Measurements from ENCODE around the gene CCDC159.
"Not testable (repeated sequence)": the region's sequence is repeated elsewhere in the genome, so short reads cannot be mapped to it uniquely, and the experiment has no call there.

The CCDC159 gene, protein sequence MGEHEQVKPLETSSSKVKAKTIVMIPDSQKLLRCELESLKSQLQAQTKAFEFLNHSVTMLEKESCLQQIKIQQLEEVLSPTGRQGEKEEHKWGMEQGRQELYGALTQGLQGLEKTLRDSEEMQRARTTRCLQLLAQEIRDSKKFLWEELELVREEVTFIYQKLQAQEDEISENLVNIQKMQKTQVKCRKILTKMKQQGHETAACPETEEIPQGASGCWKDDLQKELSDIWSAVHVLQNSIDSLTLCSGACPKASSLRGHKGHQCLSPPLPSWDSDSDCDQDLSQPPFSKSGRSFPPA

GRCh38 chr19:11346104-11346940 is at the start of gene CCDC159, which contains the start of gene TMEM205:
Gene CCDC159 (plus strand): TSS chr19:11346519. CDS start chr19:11346607, 88 bp downstream.
Gene TMEM205 (minus strand): TSS chr19:11346268. CDS start chr19:11345619, 649 bp downstream.
- peaks cover 30% of the 10 kb centered on the region for H3K4me1 ChIP-seq (ENCODE audit: control insufficient read depth, insufficient read depth, low read length)
- peak within 1 kb of the TSS; percentile 87 for H3K27ac ChIP-seq (ENCODE audit: low read length)
- H3K27me3 ChIP-seq (ENCODE audit: control insufficient read depth in 1 of 2, insufficient read depth in 2 of 2, low read length in 2 of 2): no peaks in the 10 kb centered on the region
- H3K9ac ChIP-seq (ENCODE audit: low read length in 2 of 2): peak within 1 kb of the TSS; percentile 91 to 93
- H3K9me3 ChIP-seq (ENCODE audit: control insufficient read depth in 2 of 2, low read length in 2 of 2): peaks cover 0 to 7% of the 10 kb centered on the region in 2 donors
- peaks cover 2 to 13% of the 10 kb centered on the region in 2 donors for H3K36me3 ChIP-seq (ENCODE audit: control insufficient read depth in 2 of 2, insufficient read depth in 2 of 2, low read length in 2 of 2)
- H3K4me3 ChIP-seq (ENCODE audit: low read length in 2 of 2): peak within 1 kb of the TSS; percentile 87 to 93

DNA sequence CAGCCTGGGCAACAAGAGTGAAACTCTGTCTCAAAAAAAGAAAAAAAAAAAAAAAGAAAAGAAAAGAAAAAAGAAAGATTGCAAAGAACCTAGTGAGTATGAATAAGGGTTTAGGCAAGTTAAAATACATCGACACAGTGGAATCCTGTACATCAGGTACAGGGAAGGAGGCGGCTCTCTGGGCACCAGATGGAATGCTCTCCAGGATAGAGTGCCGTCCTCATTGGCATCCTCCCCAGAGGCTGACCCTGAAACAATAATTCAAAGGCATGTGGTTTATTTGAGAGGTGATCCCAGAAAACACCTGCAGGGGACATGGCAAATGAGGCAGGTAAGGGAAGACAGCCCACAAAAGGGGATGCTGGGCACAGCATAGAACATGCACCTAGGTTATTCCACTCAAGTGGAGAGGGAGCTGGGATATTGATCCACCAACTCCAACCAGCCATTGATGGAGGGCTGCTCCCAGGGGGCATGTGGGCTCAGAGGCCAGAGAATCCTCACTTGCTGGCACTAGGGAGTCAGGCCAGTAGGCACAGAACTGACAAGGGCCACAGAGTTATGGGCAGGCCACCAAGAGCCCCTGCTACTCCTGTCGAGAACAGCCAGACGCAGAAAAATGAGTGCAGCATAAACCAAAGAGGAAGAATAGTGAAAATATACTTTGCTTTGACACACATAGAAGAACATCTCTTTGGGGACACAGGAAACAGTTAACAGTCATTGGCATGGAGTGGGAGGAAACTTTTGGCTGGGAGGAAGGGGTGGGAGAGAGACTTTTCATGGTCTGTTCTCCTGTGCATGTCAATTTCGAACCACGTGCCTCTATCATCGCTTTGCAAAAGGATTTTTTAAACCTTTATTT is 46.1 kb upstream of the CCDC159 start:
- no peaks in the 10 kb centered on the region for H3K4me1 ChIP-seq (ENCODE audit: control insufficient read depth, insufficient read depth, low read length)
- H3K27ac ChIP-seq (ENCODE audit: low read length): no peak overlapping the region
- H3K9ac ChIP-seq (ENCODE audit: low read length in 2 of 2): no peak overlapping the region
- H3K27me3 ChIP-seq (ENCODE audit: control insufficient read depth in 1 of 2, insufficient read depth in 2 of 2, low read length in 2 of 2): peaks cover 0 to 2% of the 10 kb centered on the region in 2 donors
- no peaks in the 10 kb centered on the region for H3K36me3 ChIP-seq (ENCODE audit: control insufficient read depth in 2 of 2, insufficient read depth in 2 of 2, low read length in 2 of 2)
- H3K4me3 ChIP-seq (ENCODE audit: low read length in 2 of 2): no peak overlapping the region
- no peaks in the 10 kb centered on the region for H3K9me3 ChIP-seq (ENCODE audit: control insufficient read depth in 2 of 2, low read length in 2 of 2)

- H3K4me1 ChIP-seq (ENCODE audit: control insufficient read depth, insufficient read depth, low read length): peaks cover under 1% of the 10 kb centered on the region
- H3K9ac ChIP-seq (ENCODE audit: low read length in 2 of 2): no peak overlapping the region
- H3K9me3 ChIP-seq (ENCODE audit: control insufficient read depth in 2 of 2, low read length in 2 of 2): no peaks in the 10 kb centered on the region
- H3K36me3 ChIP-seq (ENCODE audit: control insufficient read depth in 2 of 2, insufficient read depth in 2 of 2, low read length in 2 of 2): no peaks in the 10 kb centered on the region
- no peak overlapping the region for H3K27ac ChIP-seq (ENCODE audit: low read length)
- no peak overlapping the region for H3K4me3 ChIP-seq (ENCODE audit: low read length in 2 of 2)
- peaks cover 0 to 2% of the 10 kb centered on the region in 2 donors for H3K27me3 ChIP-seq (ENCODE audit: control insufficient read depth in 1 of 2, insufficient read depth in 2 of 2, low read length in 2 of 2)
These were observed 45.6 kb upstream of the CCDC159 start for GRCh38 chr19:11300811-11301120.

- Histone ChIP-seq H3K9me3 (ENCODE audit: control insufficient read depth in 2 of 2, low read length in 2 of 2) (no peaks in the 10 kb centered on the region), H3K36me3 (ENCODE audit: control insufficient read depth in 2 of 2, insufficient read depth in 2 of 2, low read length in 2 of 2) (no peaks in the 10 kb centered on the region), H3K27me3 (ENCODE audit: control insufficient read depth in 1 of 2, insufficient read depth in 2 of 2, low read length in 2 of 2) (peaks cover 0 to 2% of the 10 kb centered on the region in 2 donors), H3K27ac (ENCODE audit: low read length) (no peak overlapping the region), H3K9ac (ENCODE audit: low read length in 2 of 2) (no peak overlapping the region), H3K4me1 (ENCODE audit: control insufficient read depth, insufficient read depth, low read length) (peaks cover 3% of the 10 kb centered on the region), H3K4me3 (ENCODE audit: low read length in 2 of 2) (no peak overlapping the region)
These were observed 41.4 kb upstream of the CCDC159 start for GRCh38 chr19:11304936-11305335.

GRCh38 chr19:11306337-11306736 is 40.0 kb upstream of the CCDC159 start:
- Histone ChIP-seq H3K27me3 (ENCODE audit: control insufficient read depth in 1 of 2, insufficient read depth in 2 of 2, low read length in 2 of 2) (peaks cover 0 to 2% of the 10 kb centered on the region in 2 donors), H3K9me3 (ENCODE audit: control insufficient read depth in 2 of 2, low read length in 2 of 2) (no peaks in the 10 kb centered on the region), H3K9ac (ENCODE audit: low read length in 2 of 2) (no peak overlapping the region), H3K4me1 (ENCODE audit: control insufficient read depth, insufficient read depth, low read length) (peaks cover 3% of the 10 kb centered on the region), H3K36me3 (ENCODE audit: control insufficient read depth in 2 of 2, insufficient read depth in 2 of 2, low read length in 2 of 2) (no peaks in the 10 kb centered on the region), H3K27ac (ENCODE audit: low read length) (no peak overlapping the region), H3K4me3 (ENCODE audit: low read length in 2 of 2) (no peak overlapping the region)

DNA sequence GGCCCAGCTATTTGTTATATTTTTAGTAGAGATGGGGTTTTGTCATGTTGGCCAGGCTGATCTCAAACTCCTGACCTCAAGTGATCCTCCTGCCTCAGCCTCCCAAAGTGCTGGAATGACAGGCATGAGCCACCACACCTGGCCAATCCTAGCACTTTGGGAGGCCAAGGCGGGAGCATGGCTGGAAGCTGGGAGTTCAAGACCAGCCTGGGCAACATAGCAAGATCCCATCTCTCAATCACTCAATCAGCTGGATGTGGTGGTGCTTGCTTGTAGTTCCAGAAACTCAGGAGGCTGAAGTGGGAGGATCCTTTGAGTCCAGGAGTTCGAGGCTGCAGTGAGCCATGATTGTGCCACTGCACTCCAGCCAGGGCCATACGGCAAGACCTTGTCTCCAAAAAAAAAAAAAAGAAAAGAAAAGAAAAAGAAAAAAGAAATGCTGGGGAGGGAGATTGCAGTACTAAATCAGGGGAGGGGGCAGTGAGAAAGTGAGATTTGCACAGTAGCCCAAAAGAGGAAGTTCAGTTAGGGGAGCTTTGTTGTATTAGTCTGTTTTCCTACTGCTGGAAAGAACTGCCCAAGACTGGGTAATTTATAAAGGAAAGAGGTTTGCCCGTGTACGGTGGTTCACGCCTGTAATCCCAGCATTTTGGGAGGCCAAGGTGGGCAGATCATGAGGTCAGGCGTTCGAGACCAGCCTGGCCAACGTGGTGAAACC is 25.9 kb upstream of the CCDC159 start:
- H3K9me3 ChIP-seq (ENCODE audit: control insufficient read depth in 2 of 2, low read length in 2 of 2); H3K36me3 ChIP-seq (ENCODE audit: control insufficient read depth in 2 of 2, insufficient read depth in 2 of 2, low read length in 2 of 2); H3K27ac ChIP-seq (ENCODE audit: low read length); H3K4me3 ChIP-seq (ENCODE audit: low read length in 2 of 2); H3K27me3 ChIP-seq (ENCODE audit: control insufficient read depth in 1 of 2, insufficient read depth in 2 of 2, low read length in 2 of 2); H3K9ac ChIP-seq (ENCODE audit: low read length in 2 of 2): not testable (repeated sequence)
- H3K4me1 ChIP-seq (ENCODE audit: control insufficient read depth, insufficient read depth, low read length): peaks cover 26% of the 10 kb centered on the region

- Histone ChIP-seq H3K4me1 (ENCODE audit: control insufficient read depth, insufficient read depth, low read length) (peaks cover 26% of the 10 kb centered on the region), H3K9me3 (ENCODE audit: control insufficient read depth in 2 of 2, low read length in 2 of 2) (no peaks in the 10 kb centered on the region), H3K27ac (ENCODE audit: low read length) (no peak overlapping the region), H3K27me3 (ENCODE audit: control insufficient read depth in 1 of 2, insufficient read depth in 2 of 2, low read length in 2 of 2) (no peaks in the 10 kb centered on the region), H3K9ac (ENCODE audit: low read length in 2 of 2) (no peak overlapping the region), H3K4me3 (ENCODE audit: low read length in 2 of 2) (no peak overlapping the region), H3K36me3 (ENCODE audit: control insufficient read depth in 2 of 2, insufficient read depth in 2 of 2, low read length in 2 of 2) (peaks cover 0 to 4% of the 10 kb centered on the region in 2 donors)
These were observed 24.9 kb upstream of the CCDC159 start for GRCh38 chr19:11321191-11322126.

DNA sequence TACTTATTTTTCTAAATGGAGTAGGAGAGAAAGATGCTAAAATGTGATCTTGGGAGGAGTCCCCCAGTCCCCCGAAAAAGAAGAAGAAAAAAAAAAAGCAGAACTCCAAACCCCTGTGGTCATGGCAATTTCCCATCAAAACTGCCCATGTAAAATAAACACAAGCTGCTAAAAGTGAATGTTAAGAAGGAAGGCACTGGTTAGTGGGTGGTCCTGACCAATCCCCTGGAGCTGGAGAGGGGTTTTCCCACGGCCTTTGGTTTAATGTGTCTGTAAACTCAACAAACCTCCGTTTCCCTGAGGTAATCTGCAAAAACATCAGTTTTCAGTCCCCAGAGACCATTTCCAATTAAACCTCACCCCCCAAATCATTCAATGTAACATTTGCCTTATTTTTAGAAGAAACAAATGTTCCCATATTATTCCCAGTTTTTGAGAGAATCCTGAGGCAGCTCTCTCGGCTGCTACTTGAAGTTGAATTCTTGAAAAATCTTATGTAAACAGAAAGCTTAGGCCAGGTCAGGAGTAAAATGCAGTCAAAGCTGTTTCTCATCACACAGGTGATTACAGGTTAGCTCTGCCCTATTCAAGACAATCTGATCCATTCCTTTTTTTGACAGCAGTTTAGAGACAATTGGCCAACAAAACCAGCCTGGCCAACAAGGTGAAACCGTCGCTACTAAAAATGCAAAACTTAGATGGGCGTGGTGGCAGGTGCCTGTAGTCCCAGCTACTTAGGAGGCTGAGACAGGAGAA is 23.9 kb upstream of the CCDC159 start:
- Histone ChIP-seq H3K4me1 (ENCODE audit: control insufficient read depth, insufficient read depth, low read length) (peaks cover 26% of the 10 kb centered on the region), H3K27ac (ENCODE audit: low read length) (no peak overlapping the region)

DNA sequence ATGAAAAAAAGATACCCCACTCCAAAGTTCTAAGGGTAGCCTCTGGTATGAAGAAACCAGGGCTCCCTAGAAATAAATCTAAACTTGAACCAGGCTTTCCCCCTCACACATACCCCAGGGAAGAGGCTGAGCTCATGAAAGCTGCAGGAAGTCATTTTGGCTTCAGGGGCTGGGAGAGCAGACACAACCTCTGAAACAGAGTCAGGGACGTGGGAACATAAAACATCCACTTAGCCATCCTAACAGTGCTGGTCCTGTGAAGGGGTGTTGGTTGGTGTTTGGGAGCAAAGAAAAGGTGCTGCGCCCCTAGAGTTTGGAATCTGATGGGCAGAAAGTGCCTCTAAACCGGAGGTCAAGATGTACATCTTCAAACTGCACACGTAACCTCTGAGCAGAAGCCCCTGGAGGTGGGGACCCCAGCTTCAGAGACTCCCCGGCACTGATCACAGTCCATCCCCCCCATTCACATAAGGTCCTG is 22.7 kb upstream of the CCDC159 start:
- no peaks in the 10 kb centered on the region for H3K27me3 ChIP-seq (ENCODE audit: control insufficient read depth in 1 of 2, insufficient read depth in 2 of 2, low read length in 2 of 2)
- H3K4me3 ChIP-seq (ENCODE audit: low read length in 2 of 2): peak overlapping the region in 1 of 2 donors; percentile 44
- no peaks in the 10 kb centered on the region for H3K9me3 ChIP-seq (ENCODE audit: control insufficient read depth in 2 of 2, low read length in 2 of 2)
- peaks cover 0 to 8% of the 10 kb centered on the region in 2 donors for H3K36me3 ChIP-seq (ENCODE audit: control insufficient read depth in 2 of 2, insufficient read depth in 2 of 2, low read length in 2 of 2)
- H3K27ac ChIP-seq (ENCODE audit: low read length): peak overlapping the region; percentile 64
- peak overlapping the region in 1 of 2 donors; percentile 13 for H3K9ac ChIP-seq (ENCODE audit: low read length in 2 of 2)
- H3K4me1 ChIP-seq (ENCODE audit: control insufficient read depth, insufficient read depth, low read length): peaks cover 26% of the 10 kb centered on the region

More for the DNA sequence above, 23.9 kb upstream of the CCDC159 start:
- H3K9me3 ChIP-seq (ENCODE audit: control insufficient read depth in 2 of 2, low read length in 2 of 2): no peaks in the 10 kb centered on the region
- no peaks in the 10 kb centered on the region for H3K27me3 ChIP-seq (ENCODE audit: control insufficient read depth in 1 of 2, insufficient read depth in 2 of 2, low read length in 2 of 2)
- H3K36me3 ChIP-seq (ENCODE audit: control insufficient read depth in 2 of 2, insufficient read depth in 2 of 2, low read length in 2 of 2): peaks cover 0 to 8% of the 10 kb centered on the region in 2 donors
- H3K4me3 ChIP-seq (ENCODE audit: low read length in 2 of 2): no peak overlapping the region
- H3K9ac ChIP-seq (ENCODE audit: low read length in 2 of 2): peak overlapping the region in 1 of 2 donors; percentile 28

All from stomach smooth muscle (tissue), 2 donors.